Neural cell (in vitro differentiated cells): ENCODE measurements around the gene SPTLC2.

Experiments used
- POLR2AphosphoS5 ChIP-seq: IDR thresholded peaks from 2 replicates; pipeline ENCODE4 v1.6.1; 2012
- TAF1 ChIP-seq: IDR thresholded peaks from 2 replicates; pipeline ENCODE4 v1.6.1; 2012; ENCODE audit warnings: low read depth

DNA sequence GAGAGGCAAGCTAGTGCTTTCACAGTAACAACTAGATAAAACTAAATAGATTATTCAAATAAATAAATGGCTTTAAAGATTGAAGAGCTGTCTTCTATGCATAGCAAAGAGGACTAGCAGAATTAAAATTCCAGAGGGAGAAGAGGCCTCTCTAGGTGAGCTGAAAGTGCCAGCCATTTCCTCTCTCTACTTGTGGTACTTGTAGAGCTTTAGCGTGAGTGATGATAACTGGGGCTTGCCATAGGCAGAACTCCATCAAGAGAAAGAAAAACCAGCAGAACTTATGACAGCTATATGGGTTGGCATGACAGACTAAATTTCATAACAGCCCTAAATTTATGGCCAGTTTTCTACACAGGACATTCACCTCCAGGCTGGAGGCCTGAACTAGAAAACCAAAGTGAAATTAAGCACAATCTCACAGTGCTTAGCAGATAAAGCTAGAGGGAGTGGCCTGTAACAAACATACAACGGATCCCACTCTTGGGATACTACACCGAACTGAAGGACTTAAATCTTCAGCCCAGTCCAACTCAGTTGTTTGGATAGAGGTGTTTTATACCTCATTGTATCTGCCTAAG lies 11.0 kb downstream of the SPTLC2 start:
- TF ChIP-seq TAF1 (no peak), POLR2AphosphoS5 (no peak)
